PC-9 (cell line): ENCODE measurements around the gene MAP4K5.

Source experiments
- CTCF ChIP-seq: fragments of 200-600 bp; sonication (generic); conservative IDR thresholded peaks from 2 replicates; pipeline ENCODE4 v1.6.1; 2017; ENCODE audit warnings: mixed run types, antibody characterized with exemption, mild to moderate bottlenecking, moderate library complexity
- EZH2 ChIP-seq: fragments of 200-600 bp; sonication (generic); IDR thresholded peaks from 2 replicates; pipeline ENCODE4 v1.8.0; 2017; ENCODE audit warnings: antibody characterized with exemption, low read depth

GRCh38 chr14:50533241-50533705 is 904 bp upstream of the MAP4K5 start:
- no peak for TF ChIP-seq CTCF
- TF ChIP-seq EZH2: no peak
